GM21576 (cell line): ENCODE measurements around the gene LGALSL.

Experiments
- ATAC-seq: cut with Tn5 transposase; IDR thresholded peaks from one replicate; pipeline ENCODE4 v1.9.1; 2021; ENCODE audit warnings: mild to moderate bottlenecking, moderate library complexity; ENCODE audit not compliant: unreplicated experiment

Gene LGALSL

DNA sequence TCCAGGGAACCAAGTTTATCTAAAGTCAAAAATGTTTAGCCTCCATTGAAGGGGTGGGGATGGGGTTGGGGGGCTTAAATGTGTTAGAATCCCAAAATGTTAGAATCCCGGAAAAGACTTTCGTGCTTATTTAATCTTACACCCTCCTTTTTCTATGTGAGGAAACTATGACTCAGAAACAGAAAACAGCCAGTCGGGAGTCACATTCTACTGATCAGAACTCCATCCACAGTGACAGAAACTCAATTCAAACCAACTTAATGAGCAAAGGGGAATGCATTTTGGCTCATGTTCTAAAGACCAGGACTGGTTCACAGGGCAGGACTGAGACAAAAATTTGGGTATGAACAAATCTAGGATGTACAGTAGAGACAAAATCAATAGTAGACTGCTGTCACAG, 38.3 kb downstream of the LGALSL start:
- ATAC-seq = no peak

DNA sequence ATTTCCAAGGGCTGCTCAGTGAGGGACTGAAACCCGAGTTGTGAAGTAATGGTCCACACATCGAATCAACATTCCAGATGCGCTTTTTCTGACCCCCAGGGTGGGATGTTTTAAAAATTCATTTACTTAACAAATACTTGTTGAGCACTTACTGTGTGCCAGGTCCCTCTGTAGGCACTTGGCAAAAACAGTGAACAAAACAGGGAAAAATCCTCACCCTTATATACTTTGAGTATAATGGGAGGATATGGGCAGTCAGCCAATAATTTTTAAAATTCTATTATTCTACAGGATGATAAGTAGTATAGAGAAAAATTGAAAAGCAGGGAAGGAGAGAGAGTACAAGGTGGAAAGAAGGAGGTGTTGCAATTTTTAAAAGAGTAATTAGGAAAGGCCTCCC, 38.9 kb downstream of the LGALSL start:
- ATAC-seq = no peak

GRCh38 chr2:64493788-64494187, 39.8 kb downstream of the LGALSL start:
- no peak for ATAC-seq

DNA sequence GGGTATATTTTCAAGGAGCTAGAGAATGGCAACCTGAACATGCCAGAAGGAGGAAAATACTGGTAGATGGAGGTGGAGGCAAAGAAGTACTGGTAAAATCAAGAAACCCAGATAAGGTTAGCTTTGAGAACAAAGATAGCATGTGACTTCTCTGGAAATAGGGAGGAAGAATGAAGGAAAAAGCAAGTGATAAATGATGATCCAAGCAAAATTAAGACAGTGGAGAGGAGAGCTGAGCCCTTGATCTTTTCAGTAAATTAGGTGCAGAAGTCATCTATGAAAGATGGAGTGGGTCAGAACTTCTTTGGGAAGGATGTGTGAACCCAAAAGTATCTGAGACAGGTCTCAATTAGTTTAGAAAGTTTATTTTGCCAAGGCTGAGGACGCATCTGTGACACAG, 44.5 kb downstream of the LGALSL start:
- ATAC-seq = no peak

DNA sequence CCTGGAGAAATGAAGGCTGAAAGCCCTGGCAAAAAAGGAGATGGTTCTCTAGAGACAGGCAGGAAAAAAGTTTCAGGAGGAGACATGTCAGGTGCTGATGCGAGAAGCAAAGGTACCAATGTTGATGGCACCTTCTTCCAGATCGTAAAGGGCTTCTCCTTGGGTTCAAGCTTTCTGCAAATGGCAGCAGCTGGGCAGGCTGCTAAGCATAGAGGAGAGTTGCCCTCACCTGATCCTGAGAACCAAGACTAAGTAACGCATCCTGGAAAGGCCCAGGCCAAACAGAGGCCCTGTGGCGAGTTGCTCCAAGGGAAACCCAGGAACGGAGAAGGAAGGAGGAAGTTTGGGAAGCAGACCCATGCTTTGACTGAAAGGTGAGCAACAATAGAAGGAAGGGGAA, 46.6 kb downstream of the LGALSL start:
- ATAC-seq = no peak

DNA sequence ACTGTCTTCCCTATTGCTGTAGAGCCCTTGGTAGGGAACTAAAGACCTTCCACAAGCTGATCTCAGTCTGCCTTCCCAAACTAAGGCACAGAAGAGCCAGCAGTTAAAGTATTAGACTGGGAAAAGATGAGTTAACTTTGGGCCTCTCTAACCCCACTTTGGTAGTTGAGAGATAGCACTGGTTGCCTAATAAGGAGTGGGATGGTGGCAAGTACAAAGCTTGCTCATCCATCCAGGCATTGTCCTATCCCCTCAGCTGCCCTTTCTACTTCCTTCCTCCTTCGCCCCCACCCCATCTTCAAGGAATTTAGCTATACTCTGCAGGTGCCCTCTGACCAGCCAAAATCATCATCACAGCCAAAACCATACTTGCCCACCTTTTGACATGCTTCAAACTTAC, 48.0 kb downstream of the LGALSL start:
- no peak for ATAC-seq

DNA sequence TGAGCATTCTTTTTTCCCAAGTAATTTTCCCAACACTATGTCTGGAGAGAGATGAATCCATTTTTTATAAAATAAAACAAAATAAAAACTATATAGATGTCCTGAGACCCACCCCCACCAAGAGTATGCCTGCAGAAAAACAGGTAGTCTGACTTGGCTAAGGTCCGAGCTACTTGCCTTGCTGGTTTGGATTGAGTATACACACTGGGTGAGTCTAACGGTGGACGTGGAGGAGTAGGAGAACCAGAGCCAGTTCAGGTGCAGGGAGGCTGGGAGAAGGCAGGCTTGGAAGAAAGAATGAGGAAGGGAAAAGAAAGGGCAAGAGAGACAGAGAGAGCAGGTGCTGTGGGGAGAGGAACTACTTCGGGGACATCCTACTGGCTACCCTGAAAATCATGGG, 48.9 kb downstream of the LGALSL start:
- no peak for ATAC-seq

DNA sequence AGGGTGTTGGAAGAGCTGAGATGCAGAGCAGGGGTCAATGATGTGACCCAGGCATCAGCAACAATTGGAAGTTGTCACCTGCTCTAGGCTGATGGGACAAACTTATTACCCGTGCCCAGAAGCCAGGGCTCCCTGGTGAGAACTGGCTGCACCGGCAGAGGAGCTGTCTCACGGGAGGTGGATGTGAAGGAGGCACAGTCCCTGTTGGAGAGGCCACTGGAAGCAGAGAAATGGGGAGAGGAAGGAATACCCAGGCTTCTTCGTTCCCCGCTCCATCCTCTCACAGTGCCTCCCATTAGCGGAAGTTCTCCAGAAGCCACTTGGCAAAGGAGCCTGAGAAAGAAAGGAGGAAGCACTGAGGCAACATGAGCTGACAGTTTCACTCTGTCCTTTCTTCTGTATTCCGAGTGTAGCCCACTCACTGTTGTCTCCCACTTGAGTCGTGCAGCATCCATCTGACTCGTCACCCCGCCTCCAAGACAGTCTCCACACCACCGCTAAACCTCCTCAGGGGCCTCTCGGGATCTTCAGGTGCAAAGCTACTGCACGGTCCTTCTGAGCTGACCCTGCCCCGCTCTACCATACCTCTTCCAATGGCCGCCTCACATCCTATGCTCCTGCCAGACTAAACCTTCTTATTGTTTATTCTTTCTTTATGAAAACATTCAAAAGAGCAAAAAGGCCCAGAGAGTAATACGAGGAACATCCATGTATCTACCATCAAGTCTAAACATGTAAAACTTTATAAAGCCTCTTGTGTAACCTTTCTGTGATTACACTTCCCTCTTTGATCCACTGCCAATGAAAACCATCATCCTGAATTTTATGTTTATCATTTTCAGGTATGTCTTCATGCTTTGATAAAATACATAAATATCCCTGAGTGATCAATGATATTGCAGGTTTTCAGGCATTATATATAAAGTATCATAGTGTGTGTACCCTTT, 51.1 kb downstream of the LGALSL start:
- no peak for ATAC-seq

GRCh38 chr2:64506686-64507085, 52.7 kb downstream of the LGALSL start:
- ATAC-seq = no peak
